ELR (cell line): Measurements from ENCODE around the gene NANOS3.
A peak's percentile ranks its signal among the peaks of the same experiment; 100 is the strongest.
"Not testable (repeated sequence)": the region's sequence is repeated elsewhere in the genome, so short reads cannot be mapped to it uniquely, and the experiment has no call there.

ENCODE experiments used
- DNase-seq: peaks from one replicate; pipeline ENCODE4 v3.0.0-alpha.2; 2015; ENCODE audit warnings: low read depth

NANOS3 gene

GRCh38 chr19:13843104-13843921, 33.6 kb upstream of the NANOS3 start:
- DNase-seq: peak; percentile 82

DNA sequence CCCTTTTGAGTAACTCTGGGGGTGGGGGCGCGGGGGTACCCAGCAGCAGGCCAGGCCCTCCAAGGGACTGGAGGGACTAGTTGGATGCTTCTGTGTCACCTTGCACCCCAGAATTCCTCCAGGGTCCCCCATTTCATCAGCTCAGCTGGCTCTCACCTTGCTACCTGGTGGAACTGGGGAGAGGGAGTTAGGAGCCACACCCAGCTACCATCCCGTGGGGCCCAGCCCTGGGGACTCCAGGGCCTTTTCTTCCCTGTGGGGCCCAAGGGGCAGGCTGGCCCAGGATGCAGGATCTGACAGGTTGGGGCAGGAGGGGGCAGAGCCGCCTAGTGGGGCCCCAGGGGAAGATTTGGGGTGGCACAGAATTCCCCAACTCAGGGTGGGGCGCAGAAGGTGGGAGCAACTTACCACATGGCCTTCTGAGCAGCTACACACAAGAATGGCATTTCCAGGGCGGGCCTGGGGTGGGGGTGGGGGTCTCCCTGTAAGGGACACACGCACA, 32.8 kb upstream of the NANOS3 start:
- no peak for DNase-seq

DNA sequence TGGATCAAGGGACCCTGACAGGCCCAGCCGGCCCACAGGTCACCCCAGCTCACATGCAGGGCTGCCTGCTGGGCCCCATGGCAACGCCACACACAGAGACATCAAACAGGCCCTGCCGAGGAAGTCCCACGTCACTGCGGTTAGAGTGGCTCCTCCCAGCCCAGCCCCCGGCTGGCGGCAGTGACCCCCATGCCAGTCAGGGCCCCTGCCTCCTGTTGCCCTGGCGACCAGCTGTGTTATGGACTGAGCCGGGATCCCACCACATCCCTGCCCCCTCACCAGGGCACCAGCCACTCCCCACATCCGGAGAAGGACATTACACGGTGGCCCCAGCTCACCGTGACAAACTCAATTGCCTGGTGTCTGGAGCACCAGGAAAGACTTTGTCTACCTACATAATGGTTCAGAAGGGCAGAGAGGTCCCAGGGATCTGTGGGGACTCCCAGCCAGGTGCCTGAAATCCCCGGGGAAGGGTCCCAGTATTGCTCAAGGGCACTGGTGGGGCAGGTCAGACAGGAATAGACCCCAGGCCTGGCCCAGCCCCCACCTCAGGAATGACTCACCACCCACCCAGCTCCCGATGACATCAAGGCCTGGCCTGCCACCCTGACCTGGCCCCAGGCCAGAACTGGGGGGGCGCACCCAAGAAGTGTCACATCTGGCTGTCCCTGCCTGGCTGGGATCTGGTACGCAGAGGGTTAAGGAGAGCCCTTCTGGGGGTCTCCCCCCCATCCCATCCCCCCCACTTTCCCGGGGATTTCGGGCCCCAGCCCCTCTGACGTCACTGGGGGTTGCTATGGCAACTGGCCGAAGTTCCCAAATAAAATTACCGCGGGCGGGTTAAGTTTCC, 30.2 kb upstream of the NANOS3 start:
- peak; percentile 95 for DNase-seq

DNA sequence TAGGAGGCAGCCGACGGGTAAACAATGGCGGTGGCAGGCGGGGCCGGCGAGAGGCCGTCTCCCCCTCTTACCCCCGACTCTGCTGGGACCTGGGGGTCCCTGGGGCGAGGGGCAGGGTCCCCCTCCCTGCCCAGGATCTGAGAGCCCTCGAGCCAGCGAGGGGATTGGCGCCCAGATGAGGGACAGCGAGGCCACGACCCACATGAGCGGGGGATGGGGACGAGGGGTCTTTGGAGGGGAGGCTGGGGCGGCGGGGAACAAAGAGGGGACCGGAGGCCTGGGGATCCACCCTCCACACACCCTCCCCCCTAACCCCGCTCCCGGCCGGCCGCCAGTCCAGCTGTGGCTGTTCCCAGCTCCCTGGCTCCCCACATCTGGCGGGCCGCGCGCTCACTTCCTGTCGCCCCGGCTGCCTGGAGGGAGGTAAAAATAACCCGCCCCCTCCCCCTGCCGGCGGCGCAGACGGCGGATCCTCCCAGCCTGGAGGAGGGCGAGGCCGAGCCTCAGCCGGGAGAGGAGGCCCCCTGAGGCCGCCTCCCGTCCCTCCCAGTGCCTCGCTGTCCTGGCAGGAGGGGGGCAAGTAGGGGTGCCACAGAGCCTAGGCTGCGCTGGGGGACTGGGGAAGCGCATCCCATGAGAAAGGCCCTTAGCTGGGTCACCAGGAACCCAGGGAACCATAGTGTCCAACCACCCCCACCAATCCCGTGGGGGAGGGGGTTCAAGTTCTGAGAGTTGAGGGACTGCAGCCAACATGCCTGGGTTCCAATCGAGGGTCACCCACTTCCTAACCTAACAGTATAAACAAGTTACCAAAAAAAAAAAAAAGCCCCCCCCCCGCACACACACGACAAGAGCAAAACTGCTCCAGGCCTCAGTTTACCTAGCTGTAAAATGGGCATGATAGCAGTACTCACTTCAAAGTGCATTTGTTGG, 29.3 kb upstream of the NANOS3 start:
- peak; percentile 95 for DNase-seq

GRCh38 chr19:13848340-13848677, 28.6 kb upstream of the NANOS3 start:
- no peak for DNase-seq

DNA sequence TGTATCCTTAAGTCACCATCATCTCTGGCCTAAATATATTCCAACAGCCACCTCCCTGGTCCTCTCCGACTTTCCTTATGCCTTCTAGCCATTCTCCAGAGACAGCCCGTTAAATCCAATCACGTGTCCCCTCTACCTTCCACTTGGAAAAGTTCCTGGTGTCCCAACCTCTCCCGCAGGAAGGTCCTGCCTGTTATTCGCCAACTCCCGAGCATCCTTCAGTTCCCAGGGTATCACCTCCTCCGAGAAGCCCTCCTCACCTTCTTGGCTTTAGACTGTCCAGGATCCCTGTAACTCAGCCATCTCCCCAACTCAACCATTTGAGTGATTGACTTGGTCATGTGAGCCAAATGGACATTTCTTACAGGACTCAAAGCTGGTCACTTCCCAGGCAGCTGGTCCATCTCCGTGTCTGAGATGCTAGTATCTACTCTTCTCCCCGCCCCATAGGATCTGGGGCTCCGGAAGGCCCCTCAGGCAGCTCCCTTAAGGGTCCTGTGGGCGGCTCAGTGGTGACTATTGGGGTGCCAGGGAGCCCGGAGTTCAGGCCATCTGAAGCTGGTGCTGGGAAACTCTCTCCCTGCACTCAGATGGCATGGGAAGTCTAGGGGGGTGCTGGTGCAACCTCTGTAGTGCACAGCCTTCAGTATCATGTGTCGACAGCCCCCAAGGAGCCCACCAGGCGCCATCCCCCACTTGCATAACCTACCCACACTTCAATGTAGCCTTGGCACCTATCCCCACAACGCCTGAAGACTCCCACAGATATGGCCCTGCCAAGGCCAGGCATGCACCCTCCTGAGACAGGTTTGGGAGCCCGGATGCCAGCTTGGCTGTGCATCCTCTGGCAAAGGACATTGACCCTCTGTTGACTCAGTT, 27.9 kb upstream of the NANOS3 start:
- DNase-seq: no peak

DNA sequence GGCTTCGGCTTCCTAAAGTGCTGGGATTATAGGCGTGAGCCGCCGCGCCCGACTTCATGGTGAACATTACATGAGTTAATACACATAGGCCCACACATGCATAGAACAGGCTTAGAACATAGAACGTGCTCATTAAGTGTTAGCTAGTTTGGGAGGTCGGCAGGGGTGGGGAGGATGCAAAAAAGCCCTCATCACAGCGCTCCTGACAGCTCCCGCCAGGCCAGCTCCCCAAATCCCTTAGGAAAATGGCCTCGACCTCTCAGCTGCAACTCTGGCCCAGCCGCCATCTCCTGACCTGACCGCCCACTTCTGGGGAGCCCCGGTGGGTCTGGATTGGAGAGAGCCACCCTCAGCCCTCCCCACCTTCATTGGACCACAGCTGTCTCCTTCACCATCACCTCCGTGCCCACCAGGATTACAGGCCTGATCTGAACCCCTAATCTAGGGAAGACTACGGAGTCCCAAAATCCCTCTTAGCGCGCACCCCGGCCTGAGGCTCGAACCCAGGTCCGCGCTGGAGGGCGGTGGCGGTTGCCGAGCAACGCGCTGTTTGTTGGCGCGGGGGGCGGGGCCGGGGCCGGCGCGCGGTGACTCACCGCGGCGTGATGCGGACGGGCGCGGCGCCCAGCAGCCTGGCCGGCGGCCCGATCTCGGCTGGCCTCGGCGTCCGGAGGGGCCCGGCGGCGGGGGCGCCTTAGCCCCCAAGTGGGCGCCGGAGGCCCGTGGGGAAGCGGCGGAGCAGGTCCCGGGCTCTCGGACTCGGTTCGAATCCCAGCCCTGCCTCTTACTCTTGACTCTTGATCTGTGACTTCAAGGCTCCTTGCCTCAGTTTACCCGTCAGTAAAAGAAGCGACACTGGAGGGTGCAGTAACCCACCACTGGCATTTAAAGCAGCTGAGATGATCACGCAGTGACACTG, 26.7 kb upstream of the NANOS3 start:
- peak; percentile 84 for DNase-seq

DNA sequence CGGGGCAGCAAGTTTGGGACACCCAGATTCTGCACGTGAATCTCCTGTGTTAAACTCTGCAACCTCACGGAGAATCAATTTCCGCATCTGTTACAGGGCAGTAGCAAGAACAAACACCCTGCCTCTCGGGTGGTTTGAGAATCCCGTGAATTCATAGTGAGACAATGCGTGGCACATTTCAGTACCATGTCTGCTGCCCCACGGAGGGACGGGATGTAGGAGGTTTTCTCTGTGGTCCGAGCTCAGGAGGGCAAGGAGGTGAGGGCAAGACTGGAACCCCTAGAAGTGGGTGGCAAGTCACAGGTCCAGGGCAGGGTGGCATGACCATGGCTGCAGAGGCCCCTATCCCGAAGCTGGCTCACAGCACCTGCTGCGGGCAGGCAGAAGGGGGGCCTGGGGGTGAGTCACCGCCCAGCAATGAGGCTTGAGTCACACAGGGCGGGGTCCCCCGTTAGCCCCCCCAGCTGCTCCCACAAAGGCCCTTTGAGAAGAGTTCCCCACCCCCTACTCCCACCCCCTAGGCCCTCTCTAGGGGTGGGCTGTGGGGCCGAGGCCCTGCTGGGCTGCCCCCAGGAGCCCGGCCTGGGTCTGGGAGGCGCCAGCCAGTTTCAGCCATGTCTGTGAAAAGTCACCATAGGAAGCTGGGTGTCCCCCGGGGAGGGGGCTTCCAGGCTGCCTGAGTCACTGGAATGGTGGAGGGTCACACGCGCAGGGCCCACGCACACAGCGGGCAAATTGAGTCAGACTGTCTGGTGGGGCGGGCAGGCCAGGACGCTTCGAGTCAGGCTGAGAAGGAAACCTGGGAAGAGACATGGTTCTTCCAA, 25.8 kb upstream of the NANOS3 start:
- DNase-seq: peak; percentile 98

GRCh38 chr19:13851734-13852114, 25.2 kb upstream of the NANOS3 start:
- not testable (repeated sequence) for DNase-seq

DNA sequence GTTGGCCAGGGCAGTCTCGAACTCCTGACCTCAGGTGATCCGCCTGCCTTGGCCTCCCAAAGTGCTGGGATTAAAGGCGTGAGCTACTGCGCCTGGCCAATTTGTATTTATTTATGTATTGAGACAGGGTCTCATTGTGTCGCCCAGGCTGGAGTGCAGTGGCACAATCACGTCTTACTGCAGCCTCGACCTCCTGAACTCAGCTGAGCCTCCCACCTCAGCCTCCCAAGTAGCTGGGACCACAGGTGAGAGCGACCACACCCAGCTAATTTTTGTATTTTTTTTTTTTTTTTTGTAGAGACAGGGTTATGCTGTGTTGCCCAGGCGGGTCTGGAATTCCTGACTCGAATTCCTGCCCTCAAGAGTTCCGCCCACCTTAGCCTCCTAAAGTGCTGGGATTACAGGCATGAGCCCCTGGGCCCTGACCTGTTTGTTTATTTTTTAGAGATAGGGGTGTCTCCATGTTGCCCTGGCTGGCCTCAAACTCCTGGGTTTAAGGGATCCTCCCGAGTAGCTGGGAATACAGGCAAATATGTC, 24.7 kb upstream of the NANOS3 start:
- DNase-seq: not testable (repeated sequence)

DNA sequence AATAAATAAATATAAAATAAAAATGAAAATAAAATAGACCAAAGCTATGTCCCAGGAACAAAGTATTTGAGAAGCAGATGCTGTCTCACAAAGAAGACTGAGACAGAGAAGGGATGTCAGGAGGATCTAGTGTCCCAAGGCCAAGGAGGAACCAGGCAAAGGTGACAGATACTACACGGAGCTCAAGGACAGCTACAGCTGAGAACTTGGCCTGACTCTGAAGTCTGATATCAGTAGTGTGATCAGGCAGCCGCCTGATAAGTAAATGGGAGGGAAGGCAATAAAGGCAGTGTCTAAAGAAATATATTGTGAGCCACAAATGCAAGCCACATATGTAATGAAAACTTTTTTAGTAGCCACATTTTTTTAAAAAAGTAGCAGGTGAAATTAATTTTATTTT, 20.4 kb upstream of the NANOS3 start:
- no peak for DNase-seq

DNA sequence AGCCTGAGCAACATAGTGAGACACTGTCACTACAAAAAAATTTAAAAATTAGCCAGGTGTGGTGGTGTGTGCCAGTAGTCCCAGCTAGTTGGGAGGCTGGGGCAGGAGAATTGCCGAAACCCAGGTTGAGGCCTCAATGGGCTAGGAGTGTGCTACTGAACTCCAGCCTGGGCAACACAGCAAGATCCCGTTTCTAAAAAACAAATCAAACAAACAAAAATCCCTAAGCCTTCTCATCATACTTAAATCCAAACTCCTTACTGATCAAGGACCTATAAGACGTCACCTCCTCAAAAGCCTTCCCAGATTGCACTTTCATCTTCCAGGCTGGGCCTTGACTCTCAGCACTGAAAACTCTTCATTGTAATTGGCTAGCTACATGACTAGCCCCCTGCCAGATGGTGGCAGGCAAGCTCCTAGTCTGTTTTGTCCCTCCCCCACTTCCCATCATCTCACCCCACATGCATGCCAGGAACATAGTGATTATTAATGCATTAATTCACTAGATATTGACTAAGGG, 17.5 kb upstream of the NANOS3 start:
- DNase-seq: peak; percentile 67

DNA sequence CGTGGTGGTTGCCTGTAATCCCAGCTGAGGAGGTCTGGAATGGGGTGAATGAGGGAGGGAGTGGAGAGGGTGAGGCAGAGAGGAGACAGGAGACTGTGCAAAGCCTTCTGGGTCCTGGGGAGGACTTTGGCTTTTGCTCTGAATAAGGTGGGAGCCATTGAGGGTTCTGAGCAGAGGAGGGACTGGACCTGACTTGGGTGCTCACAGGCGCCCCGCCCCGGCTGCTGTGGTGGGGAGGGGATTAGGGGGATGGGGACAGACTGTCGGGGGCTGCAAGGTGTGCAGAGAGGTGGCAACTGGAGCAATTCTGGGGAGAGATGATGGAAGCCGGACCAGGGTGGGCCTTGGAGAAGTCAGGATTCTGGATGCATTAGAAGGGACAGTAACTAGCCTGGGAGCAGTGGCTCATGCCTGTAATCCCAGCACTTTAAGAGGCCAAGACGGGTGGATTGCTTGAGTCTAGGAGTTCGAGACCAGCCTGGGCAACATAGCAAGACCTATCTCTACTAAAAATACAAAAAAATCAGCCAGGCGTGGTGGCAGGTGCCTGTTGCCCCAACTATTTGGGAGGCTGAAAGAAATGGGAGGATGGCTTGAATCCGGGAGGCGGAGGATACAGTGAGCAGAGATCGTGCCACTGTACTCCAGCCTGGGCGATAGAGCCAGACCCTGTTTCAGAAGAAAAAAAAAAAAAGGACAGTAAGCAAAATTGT, 16.1 kb upstream of the NANOS3 start:
- DNase-seq: no peak

- no peak for DNase-seq
Measured at GRCh38 chr19:13861392-13861713, 15.6 kb upstream of the NANOS3 start.

DNA sequence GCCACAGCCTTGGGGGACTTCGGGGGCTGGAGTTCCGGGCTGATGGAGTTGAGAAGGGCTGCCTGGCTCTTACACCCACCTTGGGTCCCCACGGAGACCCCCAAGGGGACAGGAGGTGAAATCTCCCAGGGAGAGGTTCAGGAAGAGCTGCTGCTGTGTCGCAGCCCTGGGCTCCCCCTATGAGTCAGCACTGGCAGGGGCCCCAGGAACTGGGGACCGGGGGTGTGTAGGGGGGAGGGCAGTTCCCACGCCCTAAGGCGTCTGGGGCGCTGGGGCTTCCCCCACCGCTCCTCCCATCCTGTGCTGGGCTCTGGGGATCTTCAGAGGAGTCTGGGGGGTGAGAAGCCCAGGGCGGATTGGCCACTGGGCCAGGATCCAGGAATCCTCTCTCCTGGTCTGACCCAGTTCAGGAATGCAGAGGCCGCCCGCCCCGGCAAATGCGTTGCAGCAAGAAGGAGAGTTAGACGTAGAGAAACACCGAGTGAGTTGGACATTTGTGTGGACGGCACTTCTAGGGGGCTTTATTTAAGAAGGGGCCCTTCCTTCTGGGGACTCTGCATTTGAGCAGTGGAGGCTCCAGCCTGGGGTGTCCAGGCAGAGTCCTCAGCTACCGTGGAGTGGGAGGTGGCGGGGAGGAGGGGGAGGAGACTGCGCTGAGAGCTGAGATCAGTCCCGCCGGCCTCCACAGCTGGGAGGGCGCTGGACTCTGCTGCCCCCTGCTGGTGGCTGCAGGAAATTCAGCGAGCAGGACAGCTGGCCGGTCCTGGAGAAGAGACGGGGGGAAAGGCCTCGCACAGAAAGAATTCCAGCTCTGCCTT, 15.0 kb upstream of the NANOS3 start:
- DNase-seq: peak; percentile 92

- no peak for DNase-seq
Measured at GRCh38 chr19:13864046-13864666, 12.8 kb upstream of the NANOS3 start.
